HG02571 (cell line): ENCODE data around the gene RFX1.
"Not testable (repeated sequence)": the region's sequence is repeated elsewhere in the genome, so short reads cannot be mapped to it uniquely, and the experiment has no call there.

Experiments used
- ATAC-seq: cut with Tn5 transposase; IDR thresholded peaks from one replicate; pipeline ENCODE4 v1.9.1; 2021; ENCODE audit warnings: mild to moderate bottlenecking, moderate library complexity; ENCODE audit not compliant: unreplicated experiment

The RFX1 gene

GRCh38 chr19:14027856-14028450 is 21.8 kb upstream of the RFX1 start, which contains the start of gene RLN3:
Gene RLN3, plus strand, starts transcription at chr19:14028148. Its CDS starts 57 bp downstream, at chr19:14028205.
- no peak for ATAC-seq

- ATAC-seq, result not testable (repeated sequence)
Measured at GRCh38 chr19:14026652-14027192, 20.6 kb upstream of the RFX1 start.

GRCh38 chr19:14023404-14024235 is 17.5 kb upstream of the RFX1 start:
- ATAC-seq, result no peak

- ATAC-seq, result no peak
Measured at GRCh38 chr19:14022469-14022868, 16.3 kb upstream of the RFX1 start.

- no peak for ATAC-seq
Measured at GRCh38 chr19:14021474-14021873, 15.4 kb upstream of the RFX1 start.

- ATAC-seq, result not testable (repeated sequence)
Measured at GRCh38 chr19:14019739-14020138, 13.6 kb upstream of the RFX1 start.

- no peak for ATAC-seq
Measured at GRCh38 chr19:14019100-14019499, 13.0 kb upstream of the RFX1 start.

GRCh38 chr19:14015524-14016035 is 9.5 kb upstream of the RFX1 start:
- peak; percentile 79 for ATAC-seq

- ATAC-seq, result no peak
Measured at GRCh38 chr19:14012378-14012915, 6.3 kb upstream of the RFX1 start.

GRCh38 chr19:14006766-14007562 is 844 bp upstream of the RFX1 start:
- peak; percentile 32 for ATAC-seq

- peak; percentile 27 for ATAC-seq
Measured at GRCh38 chr19:14005349-14006084, 603 bp downstream of the RFX1 start.

- no peak for ATAC-seq
Measured at GRCh38 chr19:14004619-14005348, 1.3 kb downstream of the RFX1 start.

GRCh38 chr19:14003251-14004055 is 2.7 kb downstream of the RFX1 start:
- no peak for ATAC-seq

- no peak for ATAC-seq
Measured at GRCh38 chr19:14002571-14003250, 3.4 kb downstream of the RFX1 start.

- ATAC-seq, result no peak
Measured at GRCh38 chr19:14000691-14001375, 5.3 kb downstream of the RFX1 start.

GRCh38 chr19:13999085-13999484 is 7.0 kb downstream of the RFX1 start:
- ATAC-seq, result no peak

GRCh38 chr19:13998426-13998825 is 7.7 kb downstream of the RFX1 start:
- ATAC-seq, result no peak

GRCh38 chr19:13997631-13997962 is 8.5 kb downstream of the RFX1 start:
- ATAC-seq, result no peak
